HepG2 (cell line): ENCODE measurements around the gene ACAT1. TPM values are rescaled to one million over a fixed set of nuclear protein-coding genes. Genes with fewer than 3 reads are reported as not detected.
A peak's percentile ranks its signal among the peaks of the same experiment; 100 is the strongest.

ENCODE experiments used
- CENPT ChIP-seq: sonication (generic); formaldehyde crosslinking; IDR thresholded peaks from 2 replicates; pipeline ENCODE4 v1.8.0; 2022; ENCODE audit warnings: low read depth, mild to moderate bottlenecking, moderate library complexity, missing genetic modification reagents
- EHMT2 ChIP-seq: fragments of 200-600 bp; sonication (generic); IDR thresholded peaks from 2 replicates; pipeline ENCODE4 v1.7.0; 2017; ENCODE audit warnings: antibody characterized with exemption, low read depth, low read length, borderline replicate concordance
- FOXO4 ChIP-seq: sonication (generic); formaldehyde crosslinking; conservative IDR thresholded peaks from 2 replicates; pipeline ENCODE4 v1.8.1; 2023; ENCODE audit warnings: missing genetic modification reagents
- HNF1B ChIP-seq: sonication (generic); formaldehyde crosslinking; IDR thresholded peaks from 2 replicates; pipeline ENCODE4 v1.5.1; 2020; ENCODE audit warnings: mild to moderate bottlenecking, moderate library complexity, missing genetic modification reagents
- RFXANK ChIP-seq: IDR thresholded peaks from 2 replicates; pipeline ENCODE4 v1.6.1; 2016
- SMYD3 ChIP-seq: sonication (generic); formaldehyde crosslinking; IDR thresholded peaks from 2 replicates; pipeline ENCODE4 v1.8.1; 2023; ENCODE audit warnings: mild to moderate bottlenecking, missing genetic modification reagents
- SNRNP70 ChIP-seq: fragments of 200-400 bp; formaldehyde crosslinking; IDR thresholded peaks from 2 replicates; pipeline ENCODE4 v1.6.1; 2017; ENCODE audit warnings: mild to moderate bottlenecking, low read depth, low read length, moderate library complexity
- THAP11 ChIP-seq: IDR thresholded peaks from 2 replicates; pipeline ENCODE4 v1.6.1; 2016; ENCODE audit warnings: missing biosample characterization, missing genetic modification reagents
- TOPORS ChIP-seq: sonication (generic); formaldehyde crosslinking; IDR thresholded peaks from 2 replicates; pipeline ENCODE4 v1.8.0; 2023; ENCODE audit warnings: mild to moderate bottlenecking, missing genetic modification reagents
- TSC22D2 ChIP-seq: sonication (generic); formaldehyde crosslinking; IDR thresholded peaks from 2 replicates; pipeline ENCODE4 v1.5.1; 2020; ENCODE audit warnings: missing genetic modification reagents, mild to moderate bottlenecking, borderline replicate concordance
- YEATS4 ChIP-seq: sonication (generic); formaldehyde crosslinking; IDR thresholded peaks from 2 replicates; pipeline ENCODE4 v1.4.0; 2020; ENCODE audit warnings: missing genetic modification reagents, borderline replicate concordance
- ZBTB39 ChIP-seq: sonication (generic); formaldehyde crosslinking; IDR thresholded peaks from 2 replicates; pipeline ENCODE4 v1.5.0; 2020; ENCODE audit warnings: missing genetic modification reagents
- ZFP36 ChIP-seq: fragments of 150-350 bp; IDR thresholded peaks from 2 replicates; pipeline ENCODE4 v1.6.1; 2018; ENCODE audit warnings: borderline replicate concordance, low read length, low read depth; ENCODE audit not compliant: partially characterized antibody
- ZNF326 ChIP-seq: sonication (generic); formaldehyde crosslinking; IDR thresholded peaks from 2 replicates; pipeline ENCODE4 v1.4.0; 2020; ENCODE audit warnings: missing genetic modification reagents, borderline replicate concordance
- ZNF441 ChIP-seq: sonication (generic); formaldehyde crosslinking; IDR thresholded peaks from 2 replicates; pipeline ENCODE4 v1.7.0; 2021; ENCODE audit warnings: missing genetic modification reagents, borderline replicate concordance
- ZNF691 ChIP-seq: sonication (generic); formaldehyde crosslinking; IDR thresholded peaks from 2 replicates; pipeline ENCODE4 v1.4.0; 2020; ENCODE audit warnings: missing genetic modification reagents, low read depth, mild to moderate bottlenecking, borderline replicate concordance
- ZNF816 ChIP-seq: sonication (generic); formaldehyde crosslinking; IDR thresholded peaks from 2 replicates; pipeline ENCODE4 v1.8.0; 2022; ENCODE audit warnings: missing genetic modification reagents, mild to moderate bottlenecking, borderline replicate concordance
- polyA plus RNA-seq, 8 experiments: library from polyadenylated mRNA; depleted of rRNA in 3 of 8; stranded (reverse) in 7 of 8; unstranded in 1 of 8; fragments of >200 nt; fragmentation: Illumina TruSeq in 4 of 8; extraction: Trizol in 4 of 8; gene quantifications; 2 replicates each; pipeline versions ENCODE4 v1.2.1 to v1.2.3, GENCODE V29; 2011 to 2016; ENCODE audit warnings: low read depth in 4 of 8, missing spikeins in 1 of 8, mixed read lengths in 1 of 8; ENCODE audit not compliant: insufficient read depth in 1 of 8
- total RNA-seq, 5 experiments: library from RNA; depleted of rRNA; stranded (reverse); fragments of >200 nt; fragmentation: Illumina TruSeq; extraction: Trizol; gene quantifications; 2 replicates each; pipeline ENCODE4 v1.2.3, GENCODE V29; 2016; ENCODE audit warnings: low read depth in 1 of 5
- TF ChIP-seq, protein P1 (sequence below): sonication (generic); formaldehyde crosslinking; conservative IDR thresholded peaks from 2 replicates; pipeline ENCODE4 v1.4.0; 2020; ENCODE audit warnings: missing genetic modification reagents
- TF ChIP-seq, protein P2 (sequence below): sonication (generic); formaldehyde crosslinking; IDR thresholded peaks from 2 replicates; pipeline ENCODE4 v1.8.0; 2022; ENCODE audit warnings: missing genetic modification reagents, mild to moderate bottlenecking, moderate library complexity, borderline replicate concordance

Gene ACAT1
- total and polyA plus RNA-seq, 2 of the 13 experiments (the other 11 are each of a cell fraction or from before 2014, with no cell fraction given), result 103 to 165 TPM

DNA sequence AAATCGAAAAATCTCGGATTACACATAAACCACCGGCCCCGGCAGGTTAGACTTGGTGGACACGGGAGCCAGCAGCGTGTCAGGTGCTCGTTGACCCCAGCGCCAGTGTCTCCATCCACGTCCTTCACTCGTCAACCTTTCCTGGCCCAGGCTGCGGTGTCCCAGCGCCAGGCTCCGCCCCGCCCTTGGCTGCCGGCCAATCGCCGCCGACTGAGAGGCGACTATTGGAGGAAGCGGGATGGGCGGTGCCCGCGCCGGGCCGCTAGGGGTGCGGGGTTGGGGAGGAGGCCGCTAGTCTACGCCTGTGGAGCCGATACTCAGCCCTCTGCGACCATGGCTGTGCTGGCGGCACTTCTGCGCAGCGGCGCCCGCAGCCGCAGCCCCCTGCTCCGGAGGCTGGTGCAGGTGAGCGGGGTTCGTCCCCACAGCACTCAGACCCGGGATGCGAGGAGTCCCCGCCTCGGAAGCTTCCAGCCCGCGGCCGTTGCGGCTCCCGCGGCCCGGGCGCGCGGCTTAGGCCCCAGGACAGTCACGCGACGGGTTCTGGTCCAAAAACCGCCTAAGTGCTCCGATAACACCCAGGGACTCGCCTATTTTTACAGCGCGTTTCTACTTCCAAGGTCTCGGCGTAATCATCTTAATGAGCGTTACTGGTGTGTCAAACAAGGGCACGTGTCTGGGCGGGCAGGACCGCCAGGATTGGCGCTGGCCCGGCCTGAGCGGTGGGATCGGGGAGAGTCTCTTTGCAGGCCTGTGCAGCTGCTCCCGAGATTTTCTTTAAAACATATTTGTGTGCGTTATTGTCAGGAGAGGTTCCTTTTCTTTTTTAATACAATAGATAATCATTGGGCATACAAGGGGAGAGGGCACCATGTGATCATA lies at the start of gene ACAT1 (continued):
- TF ChIP-seq EHMT2 (no peak), THAP11 (CRISPR knock-in tag) (peak; percentile 46), ZFP36 (no peak), HNF1B (peak; percentile 81), TSC22D2 (peak; percentile 82; the same call in 1 of the 2 replicates), ZNF816 (CRISPR knock-in tag) (no peak), CENPT (no peak), ZNF441 (CRISPR knock-in tag) (peak; percentile 49), YEATS4 (CRISPR knock-in tag) (peak; percentile 79; the same call in 1 of the 2 replicates), FOXO4 (CRISPR knock-in tag) (no peak), ZNF326 (no peak), RFXANK (CRISPR knock-in tag) (no peak), ZNF691 (peak; percentile 59; the same call in 1 of the 2 replicates), TOPORS (no peak; the same call in 1 of the 2 replicates), ZBTB39 (CRISPR knock-in tag) (no peak), SMYD3 (CRISPR knock-in tag) (no peak; the same call in 1 of the 2 replicates), SNRNP70 (no peak)
- TF ChIP-seq, protein P1, sequence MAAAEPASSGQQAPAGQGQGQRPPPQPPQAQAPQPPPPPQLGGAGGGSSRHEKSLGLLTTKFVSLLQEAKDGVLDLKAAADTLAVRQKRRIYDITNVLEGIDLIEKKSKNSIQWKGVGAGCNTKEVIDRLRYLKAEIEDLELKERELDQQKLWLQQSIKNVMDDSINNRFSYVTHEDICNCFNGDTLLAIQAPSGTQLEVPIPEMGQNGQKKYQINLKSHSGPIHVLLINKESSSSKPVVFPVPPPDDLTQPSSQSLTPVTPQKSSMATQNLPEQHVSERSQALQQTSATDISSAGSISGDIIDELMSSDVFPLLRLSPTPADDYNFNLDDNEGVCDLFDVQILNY (CRISPR knock-in tag), result no peak
- TF ChIP-seq, protein P2, sequence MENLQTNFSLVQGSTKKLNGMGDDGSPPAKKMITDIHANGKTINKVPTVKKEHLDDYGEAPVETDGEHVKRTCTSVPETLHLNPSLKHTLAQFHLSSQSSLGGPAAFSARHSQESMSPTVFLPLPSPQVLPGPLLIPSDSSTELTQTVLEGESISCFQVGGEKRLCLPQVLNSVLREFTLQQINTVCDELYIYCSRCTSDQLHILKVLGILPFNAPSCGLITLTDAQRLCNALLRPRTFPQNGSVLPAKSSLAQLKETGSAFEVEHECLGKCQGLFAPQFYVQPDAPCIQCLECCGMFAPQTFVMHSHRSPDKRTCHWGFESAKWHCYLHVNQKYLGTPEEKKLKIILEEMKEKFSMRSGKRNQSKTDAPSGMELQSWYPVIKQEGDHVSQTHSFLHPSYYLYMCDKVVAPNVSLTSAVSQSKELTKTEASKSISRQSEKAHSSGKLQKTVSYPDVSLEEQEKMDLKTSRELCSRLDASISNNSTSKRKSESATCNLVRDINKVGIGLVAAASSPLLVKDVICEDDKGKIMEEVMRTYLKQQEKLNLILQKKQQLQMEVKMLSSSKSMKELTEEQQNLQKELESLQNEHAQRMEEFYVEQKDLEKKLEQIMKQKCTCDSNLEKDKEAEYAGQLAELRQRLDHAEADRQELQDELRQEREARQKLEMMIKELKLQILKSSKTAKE (CRISPR knock-in tag), result no peak
